Liver (tissue), 9 donors: Measurements from ENCODE around the gene KDM5C. TPM values are rescaled to one million over a fixed set of nuclear protein-coding genes. Genes with fewer than 3 reads are reported as not detected.

Experiments used
- DNase-seq: peaks from one replicate; pipeline ENCODE4 v3.0.0-alpha.2; 2017; ENCODE audit warnings: low spot score
- H3K27ac ChIP-seq, 2 donors: one replicate each; pipeline ENCODE4 v1.7.0; 2013; ENCODE audit warnings: inconsistent platforms in 2 of 2, low read length in 2 of 2, control low read depth in 1 of 2, low read depth in 1 of 2, mild to moderate bottlenecking in 1 of 2
- H3K27me3 ChIP-seq, 4 donors: one replicate each; pipeline versions ENCODE4 v1.6.1 to v1.7.0; 2013; ENCODE audit warnings: low read length in 3 of 4, inconsistent platforms in 1 of 4, mild to moderate bottlenecking in 1 of 4, moderate library complexity in 1 of 4; ENCODE audit not compliant: control insufficient read depth in 4 of 4, insufficient read depth in 4 of 4
- H3K36me3 ChIP-seq, 4 donors: one replicate each; pipeline versions ENCODE4 v1.6.1 to v1.7.0; 2013; ENCODE audit warnings: low read length in 3 of 4, mild to moderate bottlenecking in 3 of 4, low read depth in 1 of 4, moderate library complexity in 1 of 4; ENCODE audit not compliant: control insufficient read depth in 4 of 4, insufficient read depth in 3 of 4
- H3K4me1 ChIP-seq, 4 donors: one replicate each; pipeline versions ENCODE4 v1.6.1 to v1.7.0; 2013; ENCODE audit warnings: low read length in 3 of 4, mild to moderate bottlenecking in 3 of 4, moderate library complexity in 1 of 4; ENCODE audit not compliant: control insufficient read depth in 4 of 4, insufficient read depth in 4 of 4
- H3K4me3 ChIP-seq, 3 donors: one replicate each; pipeline versions ENCODE4 v1.6.1 to v1.7.0; 2013; ENCODE audit warnings: low read length in 3 of 3, control low read depth in 1 of 3, low read depth in 1 of 3, mild to moderate bottlenecking in 1 of 3
- H3K9ac ChIP-seq, 2 donors: one replicate each; pipeline ENCODE4 v1.7.0; 2013; ENCODE audit warnings: low read length in 2 of 2, mild to moderate bottlenecking in 2 of 2, moderate library complexity in 2 of 2, control low read depth in 1 of 2, low read depth in 1 of 2
- H3K9me3 ChIP-seq, 4 donors: one replicate each; pipeline versions ENCODE4 v1.6.1 to v1.7.0; 2013; ENCODE audit warnings: low read length in 3 of 4; ENCODE audit not compliant: control insufficient read depth in 4 of 4
- ATF3 ChIP-seq: IDR thresholded peaks from 2 replicates; pipeline ENCODE4 v1.6.1; 2016; ENCODE audit warnings: antibody characterized with exemption
- EGR1 ChIP-seq, 2 donors: IDR thresholded peaks; 2 replicates each; pipeline ENCODE4 v1.6.1; 2016 to 2018; ENCODE audit warnings: antibody characterized with exemption in 2 of 2, low read depth in 2 of 2
- FOXA1 ChIP-seq: IDR thresholded peaks from 2 replicates; pipeline ENCODE4 v1.6.1; 2016; ENCODE audit warnings: antibody characterized with exemption
- FOXA2 ChIP-seq: IDR thresholded peaks from 2 replicates; pipeline ENCODE4 v1.6.1; 2016; ENCODE audit warnings: antibody characterized with exemption
- GABPA ChIP-seq, 2 donors: IDR thresholded peaks in 1 of 2; conservative IDR thresholded peaks in 1 of 2; 2 replicates each; pipeline ENCODE4 v1.6.1; 2016; ENCODE audit warnings: antibody characterized with exemption in 2 of 2, mild to moderate bottlenecking in 1 of 2, moderate library complexity in 1 of 2
- HNF4A ChIP-seq, 2 donors: conservative IDR thresholded peaks; 2 replicates each; pipeline ENCODE4 v1.6.1; 2016; ENCODE audit warnings: antibody characterized with exemption in 2 of 2, mild to moderate bottlenecking in 2 of 2
- HNF4G ChIP-seq: IDR thresholded peaks from 2 replicates; pipeline ENCODE4 v1.6.1; 2016; ENCODE audit warnings: antibody characterized with exemption
- JUND ChIP-seq, 2 donors: IDR thresholded peaks; 2 replicates each; pipeline ENCODE4 v1.6.1; 2016; ENCODE audit warnings: antibody characterized with exemption in 2 of 2
- NR2F2 ChIP-seq: IDR thresholded peaks from 2 replicates; pipeline ENCODE4 v1.6.1; 2016; ENCODE audit warnings: antibody characterized with exemption
- RAD21 ChIP-seq, 2 donors: IDR thresholded peaks; 2 replicates each; pipeline ENCODE4 v1.6.1; 2016; ENCODE audit warnings: antibody characterized with exemption in 2 of 2, mild to moderate bottlenecking in 2 of 2
- RXRA ChIP-seq, 2 donors: IDR thresholded peaks; 2 replicates each; pipeline ENCODE4 v1.6.1; 2017 to 2018; ENCODE audit warnings: antibody characterized with exemption in 2 of 2, mild to moderate bottlenecking in 1 of 2
- SP1 ChIP-seq: IDR thresholded peaks from 2 replicates; pipeline ENCODE4 v1.6.1; 2018; ENCODE audit warnings: antibody characterized with exemption, mild to moderate bottlenecking
- TAF1 ChIP-seq: conservative IDR thresholded peaks from 2 replicates; pipeline ENCODE4 v1.6.1; 2016; ENCODE audit warnings: antibody characterized with exemption, mild to moderate bottlenecking
- YY1 ChIP-seq: IDR thresholded peaks from 2 replicates; pipeline ENCODE4 v1.6.1; 2016; ENCODE audit warnings: antibody characterized with exemption, mild to moderate bottlenecking
- WGBS: extraction: QIAGEN DNeasy Blood & Tissue Kit; methylation state at CpG from one replicate; pipeline ENCODE4 v1.1.7; 2013; 5-methylcytosine and 5-hydroxymethylcytosine counted together
- polyA plus RNA-seq, 2 donors: library from polyadenylated mRNA; stranded (reverse) in 1 of 2; unstranded in 1 of 2; fragments of 200-250 nt in 1 of 2; fragments of >200 nt in 1 of 2; fragmentation: Nextera tagmentation in 1 of 2; extraction: Ambion mirVana in 1 of 2; gene quantifications; one replicate each; pipeline versions ENCODE4 v1.2.1 to v1.2.3, GENCODE V29; 2013 to 2015
- total RNA-seq, 2 donors: library from RNA; depleted of rRNA; stranded (reverse); fragments of >200 nt; gene quantifications; one replicate each; pipeline ENCODE4 v1.2.3, GENCODE V29; 2014
- TF ChIP-seq, protein P1 (sequence below): IDR thresholded peaks from 2 replicates; pipeline ENCODE4 v1.6.1; 2016; ENCODE audit warnings: antibody characterized with exemption
- TF ChIP-seq, protein P2 (sequence below): IDR thresholded peaks from 2 replicates; pipeline ENCODE4 v1.6.1; 2016; ENCODE audit warnings: antibody characterized with exemption, mild to moderate bottlenecking
- TF ChIP-seq, protein P3 (sequence below): fragments of 150-350 bp; IDR thresholded peaks from 2 replicates; pipeline ENCODE4 v1.5.1; 2017; ENCODE audit warnings: improper control_type of control experiment, low read depth, low read length; ENCODE audit not compliant: missing input control
- TF ChIP-seq, protein P4 (sequence below): IDR thresholded peaks from 2 replicates; pipeline ENCODE4 v1.6.1; 2016; ENCODE audit warnings: antibody characterized with exemption
- donor health status: healthy.
- donor health status: healthy.
- donor health status: healthy.
- donor health status: healthy.
- donor health status: healthy.

Gene KDM5C
- total and polyA plus RNA-seq, 4 donors = 14.7 to 74.7 (median 27.0) TPM

DNA sequence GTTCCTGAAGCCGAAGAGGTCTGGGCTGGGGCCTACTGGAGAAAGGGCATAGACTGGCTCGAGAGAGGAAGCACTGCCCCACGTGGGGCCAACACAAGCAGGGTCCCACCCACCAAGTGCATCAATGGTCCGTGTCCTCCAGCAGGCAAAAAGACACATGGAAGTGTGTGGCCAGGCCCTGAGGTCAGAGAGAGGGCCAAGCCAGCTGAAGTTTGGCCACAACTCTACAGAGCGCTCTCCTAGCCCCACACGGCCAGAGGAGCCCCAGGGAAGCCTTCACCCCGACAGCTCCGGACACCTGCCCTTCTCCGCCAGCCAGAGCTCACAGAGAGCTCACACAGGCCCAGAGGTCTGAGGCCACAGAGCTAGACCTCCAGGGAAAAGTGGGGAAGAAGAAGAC, 8.5 kb upstream of the KDM5C start (continued):
- TF ChIP-seq, protein P1, sequence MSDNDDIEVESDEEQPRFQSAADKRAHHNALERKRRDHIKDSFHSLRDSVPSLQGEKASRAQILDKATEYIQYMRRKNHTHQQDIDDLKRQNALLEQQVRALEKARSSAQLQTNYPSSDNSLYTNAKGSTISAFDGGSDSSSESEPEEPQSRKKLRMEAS = no peak
- TF ChIP-seq HNF4A (conservative IDR thresholded peaks at IDR 0.05) (no peak), FOXA1 (no peak), YY1 (no peak), NR2F2 (no peak), SP1 (no peak), HNF4G (no peak), JUND (IDR thresholded peaks at IDR 0.05) (no peak), EGR1 (IDR thresholded peaks at IDR 0.05; ENCODE audit: low read depth in 2 of 2) (no peak), TAF1 (no peak)

DNA sequence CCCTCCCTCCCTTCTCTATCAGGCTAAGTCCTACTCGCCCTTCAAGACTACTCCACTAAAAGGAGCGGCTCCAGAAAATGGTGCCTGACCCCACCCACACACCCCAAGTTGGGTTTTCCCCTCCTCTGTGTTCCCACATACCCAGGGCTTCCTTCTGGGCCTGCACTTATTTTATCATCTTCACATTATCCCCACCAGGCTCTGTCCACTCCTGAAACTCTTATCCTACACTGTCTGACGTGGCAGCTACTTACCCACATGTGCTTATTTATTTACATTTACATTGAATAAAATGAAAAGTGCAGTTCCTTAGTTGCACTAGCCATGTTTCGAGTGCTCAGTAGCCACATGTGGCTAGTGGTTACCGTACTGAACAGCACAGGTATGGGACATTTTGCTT, 5.1 kb upstream of the KDM5C start:
- Histone ChIP-seq H3K9me3 (no peaks in the 10 kb centered on the region), H3K27ac (no peak overlapping the region), H3K9ac (no peak overlapping the region), H3K36me3 (no peaks in the 10 kb centered on the region), H3K4me3 (no peak overlapping the region), H3K4me1 (peaks cover 2 to 7% (median 6%) of the 10 kb centered on the region in 4 donors), H3K27me3 (no peaks in the 10 kb centered on the region)
- DNase-seq = no peak
- TF ChIP-seq YY1 (no peak), FOXA2 (no peak), HNF4A (conservative IDR thresholded peaks at IDR 0.05) (no peak), JUND (IDR thresholded peaks at IDR 0.05) (no peak), TAF1 (no peak), EGR1 (IDR thresholded peaks at IDR 0.05; ENCODE audit: low read depth in 2 of 2) (no peak), ATF3 (no peak), NR2F2 (no peak), GABPA (IDR thresholded peaks at IDR 0.05 in 1 of 2, conservative IDR thresholded peaks at IDR 0.05 in 1 of 2) (no peak), RAD21 (IDR thresholded peaks at IDR 0.05) (no peak), RXRA (IDR thresholded peaks at IDR 0.05) (no peak), HNF4G (no peak), FOXA1 (no peak), SP1 (no peak)
- TF ChIP-seq, protein P1 = no peak
- TF ChIP-seq, protein P2, sequence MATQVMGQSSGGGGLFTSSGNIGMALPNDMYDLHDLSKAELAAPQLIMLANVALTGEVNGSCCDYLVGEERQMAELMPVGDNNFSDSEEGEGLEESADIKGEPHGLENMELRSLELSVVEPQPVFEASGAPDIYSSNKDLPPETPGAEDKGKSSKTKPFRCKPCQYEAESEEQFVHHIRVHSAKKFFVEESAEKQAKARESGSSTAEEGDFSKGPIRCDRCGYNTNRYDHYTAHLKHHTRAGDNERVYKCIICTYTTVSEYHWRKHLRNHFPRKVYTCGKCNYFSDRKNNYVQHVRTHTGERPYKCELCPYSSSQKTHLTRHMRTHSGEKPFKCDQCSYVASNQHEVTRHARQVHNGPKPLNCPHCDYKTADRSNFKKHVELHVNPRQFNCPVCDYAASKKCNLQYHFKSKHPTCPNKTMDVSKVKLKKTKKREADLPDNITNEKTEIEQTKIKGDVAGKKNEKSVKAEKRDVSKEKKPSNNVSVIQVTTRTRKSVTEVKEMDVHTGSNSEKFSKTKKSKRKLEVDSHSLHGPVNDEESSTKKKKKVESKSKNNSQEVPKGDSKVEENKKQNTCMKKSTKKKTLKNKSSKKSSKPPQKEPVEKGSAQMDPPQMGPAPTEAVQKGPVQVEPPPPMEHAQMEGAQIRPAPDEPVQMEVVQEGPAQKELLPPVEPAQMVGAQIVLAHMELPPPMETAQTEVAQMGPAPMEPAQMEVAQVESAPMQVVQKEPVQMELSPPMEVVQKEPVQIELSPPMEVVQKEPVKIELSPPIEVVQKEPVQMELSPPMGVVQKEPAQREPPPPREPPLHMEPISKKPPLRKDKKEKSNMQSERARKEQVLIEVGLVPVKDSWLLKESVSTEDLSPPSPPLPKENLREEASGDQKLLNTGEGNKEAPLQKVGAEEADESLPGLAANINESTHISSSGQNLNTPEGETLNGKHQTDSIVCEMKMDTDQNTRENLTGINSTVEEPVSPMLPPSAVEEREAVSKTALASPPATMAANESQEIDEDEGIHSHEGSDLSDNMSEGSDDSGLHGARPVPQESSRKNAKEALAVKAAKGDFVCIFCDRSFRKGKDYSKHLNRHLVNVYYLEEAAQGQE = no peak
- TF ChIP-seq, protein P3, sequence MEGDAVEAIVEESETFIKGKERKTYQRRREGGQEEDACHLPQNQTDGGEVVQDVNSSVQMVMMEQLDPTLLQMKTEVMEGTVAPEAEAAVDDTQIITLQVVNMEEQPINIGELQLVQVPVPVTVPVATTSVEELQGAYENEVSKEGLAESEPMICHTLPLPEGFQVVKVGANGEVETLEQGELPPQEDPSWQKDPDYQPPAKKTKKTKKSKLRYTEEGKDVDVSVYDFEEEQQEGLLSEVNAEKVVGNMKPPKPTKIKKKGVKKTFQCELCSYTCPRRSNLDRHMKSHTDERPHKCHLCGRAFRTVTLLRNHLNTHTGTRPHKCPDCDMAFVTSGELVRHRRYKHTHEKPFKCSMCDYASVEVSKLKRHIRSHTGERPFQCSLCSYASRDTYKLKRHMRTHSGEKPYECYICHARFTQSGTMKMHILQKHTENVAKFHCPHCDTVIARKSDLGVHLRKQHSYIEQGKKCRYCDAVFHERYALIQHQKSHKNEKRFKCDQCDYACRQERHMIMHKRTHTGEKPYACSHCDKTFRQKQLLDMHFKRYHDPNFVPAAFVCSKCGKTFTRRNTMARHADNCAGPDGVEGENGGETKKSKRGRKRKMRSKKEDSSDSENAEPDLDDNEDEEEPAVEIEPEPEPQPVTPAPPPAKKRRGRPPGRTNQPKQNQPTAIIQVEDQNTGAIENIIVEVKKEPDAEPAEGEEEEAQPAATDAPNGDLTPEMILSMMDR = no peak
- TF ChIP-seq, protein P4, sequence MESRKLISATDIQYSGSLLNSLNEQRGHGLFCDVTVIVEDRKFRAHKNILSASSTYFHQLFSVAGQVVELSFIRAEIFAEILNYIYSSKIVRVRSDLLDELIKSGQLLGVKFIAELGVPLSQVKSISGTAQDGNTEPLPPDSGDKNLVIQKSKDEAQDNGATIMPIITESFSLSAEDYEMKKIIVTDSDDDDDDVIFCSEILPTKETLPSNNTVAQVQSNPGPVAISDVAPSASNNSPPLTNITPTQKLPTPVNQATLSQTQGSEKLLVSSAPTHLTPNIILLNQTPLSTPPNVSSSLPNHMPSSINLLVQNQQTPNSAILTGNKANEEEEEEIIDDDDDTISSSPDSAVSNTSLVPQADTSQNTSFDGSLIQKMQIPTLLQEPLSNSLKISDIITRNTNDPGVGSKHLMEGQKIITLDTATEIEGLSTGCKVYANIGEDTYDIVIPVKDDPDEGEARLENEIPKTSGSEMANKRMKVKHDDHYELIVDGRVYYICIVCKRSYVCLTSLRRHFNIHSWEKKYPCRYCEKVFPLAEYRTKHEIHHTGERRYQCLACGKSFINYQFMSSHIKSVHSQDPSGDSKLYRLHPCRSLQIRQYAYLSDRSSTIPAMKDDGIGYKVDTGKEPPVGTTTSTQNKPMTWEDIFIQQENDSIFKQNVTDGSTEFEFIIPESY = no peak
- 82% methylated on average over 5 of the region's 5 CpGs for WGBS
